Amniotic epithelial cell (primary cell): ENCODE data around the gene AKAP6.
"Not testable (repeated sequence)": the region's sequence is repeated elsewhere in the genome, so short reads cannot be mapped to it uniquely, and the experiment has no call there.

ENCODE experiments used
- DNase-seq: peaks from one replicate; pipeline ENCODE4 v3.0.0-alpha.2; 2010; ENCODE audit warnings: low read depth

The AKAP6 gene

DNA sequence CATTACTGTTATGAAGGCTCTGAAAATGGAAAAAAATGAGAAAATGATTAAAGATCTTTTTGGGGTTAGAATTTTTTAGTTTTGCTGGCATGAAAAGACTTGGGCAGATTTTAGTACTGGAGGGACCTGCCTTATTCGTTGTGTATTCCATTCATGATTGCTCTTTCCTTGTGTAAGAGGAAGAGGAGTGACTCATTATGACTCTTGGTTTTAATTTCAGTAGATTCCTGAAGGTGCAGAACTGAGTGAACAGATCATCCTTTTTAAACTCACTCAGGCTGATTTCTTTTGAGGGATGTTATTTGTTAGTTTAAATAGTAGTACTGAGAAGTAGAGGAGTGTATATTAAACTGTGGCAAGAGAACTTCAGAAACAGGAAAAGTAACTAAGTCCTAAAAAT lies 41.6 kb downstream of the AKAP6 start:
- peak; percentile 76 for DNase-seq

DNA sequence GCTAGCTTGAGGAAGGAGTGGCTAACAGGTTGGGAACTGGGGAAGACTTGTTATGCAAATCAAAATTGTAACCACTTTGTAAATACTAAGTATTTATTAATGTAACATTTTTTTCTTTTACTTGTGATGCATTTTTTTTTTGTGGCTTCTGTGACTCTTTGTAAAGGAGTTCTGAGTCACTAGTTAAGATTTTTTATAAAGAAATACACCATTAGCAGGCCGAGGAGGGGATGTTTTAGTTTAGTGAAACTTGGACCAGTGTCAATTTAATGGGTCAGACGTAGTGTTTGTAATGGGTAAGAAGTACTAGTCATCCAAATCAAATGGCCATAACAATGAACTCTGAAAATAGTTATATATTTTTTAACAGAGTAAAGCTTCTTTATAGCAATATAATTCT lies 43.1 kb downstream of the AKAP6 start:
- peak; percentile 73 for DNase-seq

DNA sequence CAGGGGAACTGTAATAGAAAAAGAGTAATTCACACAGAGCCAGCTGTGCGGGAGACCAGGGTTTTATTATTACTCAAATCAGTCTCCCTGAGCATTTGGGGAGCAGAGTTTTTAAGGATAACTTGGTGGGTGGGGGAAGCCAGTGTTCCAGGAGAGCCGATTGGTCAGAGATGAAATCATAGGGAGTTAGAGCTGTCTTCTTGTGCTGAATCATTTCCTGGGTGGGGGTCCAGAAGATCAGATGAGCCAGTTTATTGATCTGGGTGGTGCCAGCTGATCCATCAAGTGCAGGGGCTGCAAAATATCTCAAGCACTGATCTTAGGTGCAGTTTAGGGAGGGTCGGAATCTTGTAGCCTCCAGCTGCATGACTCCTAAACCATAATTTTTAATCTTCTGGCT lies 44.1 kb downstream of the AKAP6 start:
- not testable (repeated sequence) for DNase-seq

DNA sequence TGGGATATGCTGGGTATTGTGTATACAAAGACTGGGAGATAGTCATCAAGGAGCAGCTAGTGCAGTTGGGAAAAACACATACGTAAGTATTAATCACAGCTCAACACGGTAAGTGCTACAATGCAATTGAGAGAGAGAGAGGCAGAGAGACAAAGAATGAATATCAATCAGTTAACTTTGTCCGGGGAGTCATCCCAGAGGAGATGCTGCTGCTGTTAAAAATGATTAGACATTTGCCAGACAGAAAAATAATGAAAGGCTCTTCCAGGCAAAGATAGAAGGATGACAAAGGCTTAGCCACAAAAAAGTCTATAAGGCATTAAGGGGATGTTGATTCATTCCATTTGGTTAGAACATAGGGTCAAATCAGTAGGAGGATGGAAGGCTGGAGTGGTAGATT lies 45.1 kb downstream of the AKAP6 start:
- DNase-seq, result peak; percentile 35

DNA sequence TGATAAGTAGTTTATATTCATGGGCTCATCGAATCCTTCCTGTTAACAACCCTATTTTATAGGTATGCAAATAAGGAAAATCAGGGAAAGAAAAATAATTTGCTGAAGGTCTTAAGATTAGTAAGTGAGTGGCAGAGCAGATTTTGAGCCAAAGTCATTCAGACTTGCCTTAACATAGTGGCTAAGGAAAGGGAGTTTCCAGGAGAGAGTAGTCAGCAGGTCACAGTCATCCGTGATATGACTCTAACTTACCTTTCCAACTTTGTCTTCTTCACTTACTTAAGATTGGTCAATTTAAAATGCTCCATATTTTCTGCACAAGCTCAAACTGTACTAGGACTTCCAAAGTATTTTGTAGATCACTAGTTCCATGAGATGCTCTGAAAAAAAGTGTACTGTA lies 46.6 kb downstream of the AKAP6 start:
- no peak for DNase-seq

DNA sequence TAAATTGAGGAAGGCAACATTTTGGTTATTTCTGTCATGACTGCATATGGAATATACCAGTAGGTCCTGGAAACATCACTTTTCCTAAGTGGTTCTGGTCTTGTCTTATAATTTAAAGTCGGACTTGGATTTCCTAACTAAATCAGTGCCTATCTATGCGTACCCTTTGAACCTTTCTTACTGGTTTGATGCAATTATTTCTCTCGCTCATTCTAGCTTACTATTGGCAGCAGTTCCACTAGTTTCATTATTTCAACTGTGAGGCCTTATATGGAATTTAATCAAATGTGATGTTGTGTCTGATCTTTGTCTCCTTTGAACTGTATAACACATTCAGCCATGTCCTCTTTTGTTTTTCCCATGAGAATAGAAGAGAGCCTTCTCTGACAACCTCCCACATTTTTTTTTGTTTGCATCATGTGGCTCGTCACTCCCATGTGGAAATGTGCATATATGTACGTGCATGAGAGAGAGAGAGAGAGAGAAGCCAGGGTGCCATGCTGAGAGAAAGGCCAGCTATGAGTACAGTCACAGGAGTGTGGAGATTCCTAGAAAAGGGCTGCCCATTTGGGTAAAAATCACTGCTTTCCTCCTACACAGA lies 48.0 kb downstream of the AKAP6 start:
- no peak for DNase-seq

DNA sequence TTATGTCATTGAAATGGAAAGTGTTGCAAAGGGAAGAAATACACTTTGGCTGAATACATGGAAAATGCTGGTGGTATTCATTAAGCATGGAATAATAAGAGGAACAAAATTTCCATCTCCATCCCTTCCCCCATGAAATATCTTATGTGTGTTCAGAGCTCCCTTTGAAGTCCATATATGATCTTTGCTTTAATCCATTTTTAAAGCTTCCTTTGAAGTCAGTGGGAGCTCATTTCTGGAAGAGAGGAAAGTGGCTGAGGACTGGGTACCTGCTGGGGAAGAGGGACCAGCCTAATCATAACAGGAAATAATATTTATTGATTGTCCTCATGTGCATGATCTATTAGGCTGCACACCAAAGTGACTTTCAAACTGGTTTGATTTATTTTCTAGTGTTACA lies 49.2 kb downstream of the AKAP6 start:
- no peak for DNase-seq

DNA sequence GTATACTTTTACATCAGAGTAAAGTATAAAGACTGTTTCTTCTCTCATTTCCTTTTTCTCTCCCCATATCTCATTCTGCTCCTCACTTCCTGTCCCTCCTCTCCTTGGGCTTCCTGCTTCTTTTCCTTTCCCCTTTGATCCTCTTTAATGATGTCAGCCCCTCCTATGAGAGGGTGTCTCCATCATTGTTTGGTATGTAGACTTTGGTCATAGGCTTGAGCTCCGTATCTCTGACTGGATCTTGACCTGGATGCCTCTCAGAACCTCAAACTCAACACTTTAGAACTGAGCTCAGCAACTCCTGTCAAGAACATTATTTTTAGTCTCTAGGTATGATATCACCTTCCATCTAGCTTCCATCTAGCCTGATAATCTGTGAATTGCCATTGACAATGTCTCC lies 50.3 kb downstream of the AKAP6 start:
- no peak for DNase-seq

DNA sequence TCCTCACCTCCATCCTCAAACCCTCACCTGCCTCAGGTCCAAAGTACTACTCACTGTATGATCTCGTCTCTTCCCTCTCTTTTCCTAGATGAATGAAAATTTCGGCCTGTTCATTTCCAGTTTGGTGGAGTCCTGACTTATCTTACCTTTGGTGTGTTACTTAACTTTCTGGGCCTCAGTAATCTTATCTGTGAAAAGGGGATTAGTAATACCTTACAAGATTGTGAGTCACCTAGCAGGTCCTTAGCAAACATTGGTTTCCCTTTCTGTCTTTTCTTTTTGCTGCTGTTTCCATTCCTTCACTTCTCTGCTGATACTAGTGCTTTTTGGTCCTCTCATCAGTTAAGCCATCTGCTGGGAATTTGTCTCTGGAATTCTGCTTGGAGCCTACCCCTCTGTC lies 52.8 kb downstream of the AKAP6 start:
- peak; percentile 48 for DNase-seq

DNA sequence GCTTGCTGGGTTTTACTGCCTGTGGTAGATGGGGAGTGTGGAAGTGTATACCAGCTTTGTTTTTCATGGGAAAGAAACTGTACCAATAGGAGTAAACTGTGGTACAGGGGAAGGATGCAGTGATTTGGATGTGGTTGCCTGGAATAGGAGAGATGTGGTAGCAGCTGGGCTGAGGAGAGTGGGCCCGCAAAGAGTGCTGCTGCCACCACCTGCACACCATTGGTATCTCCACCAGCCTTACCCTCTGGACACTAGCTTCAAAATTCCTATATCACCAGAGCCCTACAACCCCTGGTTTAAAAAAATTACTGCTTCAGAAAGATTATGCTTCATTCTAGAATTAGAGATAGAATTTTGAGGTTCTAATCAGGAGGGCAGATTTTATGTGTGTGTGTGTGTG lies 53.6 kb downstream of the AKAP6 start:
- DNase-seq, result no peak

DNA sequence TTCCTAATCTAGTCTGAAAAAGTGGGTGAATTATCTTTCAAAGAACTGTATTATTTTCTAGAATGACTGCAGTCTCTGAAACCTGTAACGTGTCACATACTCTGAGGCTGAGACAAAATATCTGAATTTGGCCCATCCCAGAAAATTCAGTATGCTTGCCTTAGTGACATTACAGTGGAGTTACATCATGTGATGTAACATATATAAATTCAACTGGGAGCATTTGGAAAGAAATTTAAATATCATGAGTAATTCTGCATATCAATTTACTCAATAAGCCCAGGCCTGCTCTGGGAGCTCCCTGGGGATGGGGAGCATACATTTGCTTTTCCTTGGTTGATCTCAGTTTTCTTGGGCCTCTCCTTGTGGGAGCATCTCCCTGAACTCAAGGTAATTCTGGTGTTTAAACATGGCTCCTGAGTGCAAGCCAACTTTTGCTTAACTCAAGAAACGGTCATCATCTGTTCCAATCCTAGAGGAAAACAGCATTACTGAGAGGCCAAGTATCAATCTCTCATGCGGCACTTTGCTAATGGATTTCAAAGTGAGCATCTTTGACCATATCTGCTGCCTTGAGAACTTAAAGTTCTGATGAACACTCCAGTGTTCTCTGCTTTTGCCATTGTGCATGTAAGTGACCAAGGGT lies 54.4 kb downstream of the AKAP6 start:
- DNase-seq, result no peak

DNA sequence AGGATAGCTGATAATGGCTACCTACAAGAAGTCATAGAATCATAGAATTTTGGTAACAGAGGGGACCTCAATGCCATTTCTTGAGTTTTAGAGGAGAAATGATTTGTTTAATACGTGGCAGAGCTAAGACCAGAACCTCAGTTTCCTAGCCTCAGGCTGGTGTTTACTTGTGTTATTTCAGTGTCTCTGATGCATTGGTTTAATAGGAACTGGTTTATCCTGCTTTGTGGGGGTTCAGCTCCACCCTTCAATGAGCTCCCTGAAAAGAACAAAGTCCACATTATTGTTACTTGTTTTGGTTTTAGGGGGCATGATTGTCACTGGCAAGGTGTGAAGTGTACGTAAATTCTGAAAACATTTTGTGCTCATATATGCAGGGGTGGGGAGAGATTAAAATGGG lies 55.4 kb downstream of the AKAP6 start:
- DNase-seq, result no peak

DNA sequence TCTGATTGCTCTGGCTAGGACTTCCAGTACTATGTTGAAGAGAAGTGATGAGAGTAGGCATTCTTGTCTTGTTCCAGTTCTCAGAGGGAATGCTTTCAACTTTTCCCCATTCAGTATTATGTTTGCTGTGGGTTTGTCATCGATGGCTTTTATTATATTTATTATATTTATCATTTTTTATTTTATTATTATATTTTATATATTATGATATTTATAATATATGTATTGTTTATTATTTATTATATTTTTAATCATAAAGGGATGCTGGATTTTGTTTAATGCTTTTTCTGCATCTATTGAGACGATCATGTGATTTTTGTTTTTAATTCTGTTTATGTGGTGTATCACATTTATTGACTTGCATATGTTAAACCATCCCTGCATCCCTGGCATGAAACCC lies 58.2 kb downstream of the AKAP6 start:
- DNase-seq, result not testable (repeated sequence)

DNA sequence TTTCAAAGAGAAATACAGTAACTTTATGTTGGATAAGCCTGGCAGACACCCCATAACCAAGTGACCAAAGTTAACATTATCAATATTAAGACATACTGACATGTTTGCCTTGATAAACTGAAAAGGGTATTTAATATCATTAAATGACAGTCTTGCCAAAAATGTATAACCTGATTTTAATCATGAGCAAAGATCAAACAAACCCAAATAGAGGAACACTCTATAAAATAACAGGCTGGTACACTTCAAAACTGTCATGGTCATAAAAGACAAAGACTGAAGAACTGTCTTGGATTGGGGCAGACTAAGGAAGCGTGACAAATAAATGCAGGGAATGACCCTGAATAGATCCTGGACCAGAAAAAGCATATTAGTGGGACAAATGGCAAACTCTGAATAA lies 64.0 kb downstream of the AKAP6 start:
- no peak for DNase-seq

DNA sequence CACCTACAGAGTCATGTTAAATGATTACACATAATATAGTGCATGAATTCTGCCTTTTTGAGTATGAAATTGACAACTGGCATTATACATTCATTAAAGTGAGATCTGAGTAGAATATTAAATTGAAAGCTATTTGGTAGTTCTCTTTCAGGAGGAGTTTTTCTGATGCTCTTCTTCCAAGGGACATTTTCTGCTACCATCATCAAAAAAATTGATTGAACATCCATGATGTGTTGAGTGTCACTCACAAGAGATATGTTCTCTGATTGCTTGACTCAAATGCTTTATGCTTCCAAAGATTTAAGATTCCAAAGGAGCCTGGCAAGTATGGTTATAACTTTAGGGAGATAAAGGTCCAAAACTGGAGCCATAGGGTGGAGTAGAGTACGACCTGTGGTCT lies 64.9 kb downstream of the AKAP6 start:
- no peak for DNase-seq

DNA sequence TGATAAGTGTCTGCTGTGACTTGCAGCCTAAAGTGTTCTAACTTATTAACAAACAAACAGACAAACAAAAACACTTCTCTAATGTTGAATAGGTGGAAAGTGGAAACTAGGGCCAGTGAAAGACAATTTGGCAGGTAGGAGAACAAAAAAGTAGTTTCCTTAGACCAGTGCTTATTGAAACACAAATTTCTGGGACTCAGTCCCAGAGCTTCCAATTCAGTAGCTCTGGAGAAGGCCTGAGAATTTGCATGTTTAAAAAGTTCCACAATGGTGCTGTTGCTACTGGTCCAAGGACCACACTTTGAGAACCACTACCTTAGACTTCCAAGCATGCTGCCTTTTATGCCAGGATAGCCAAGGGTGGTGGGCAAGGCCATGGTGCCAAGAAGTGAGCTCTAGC lies 67.8 kb downstream of the AKAP6 start:
- DNase-seq, result no peak

DNA sequence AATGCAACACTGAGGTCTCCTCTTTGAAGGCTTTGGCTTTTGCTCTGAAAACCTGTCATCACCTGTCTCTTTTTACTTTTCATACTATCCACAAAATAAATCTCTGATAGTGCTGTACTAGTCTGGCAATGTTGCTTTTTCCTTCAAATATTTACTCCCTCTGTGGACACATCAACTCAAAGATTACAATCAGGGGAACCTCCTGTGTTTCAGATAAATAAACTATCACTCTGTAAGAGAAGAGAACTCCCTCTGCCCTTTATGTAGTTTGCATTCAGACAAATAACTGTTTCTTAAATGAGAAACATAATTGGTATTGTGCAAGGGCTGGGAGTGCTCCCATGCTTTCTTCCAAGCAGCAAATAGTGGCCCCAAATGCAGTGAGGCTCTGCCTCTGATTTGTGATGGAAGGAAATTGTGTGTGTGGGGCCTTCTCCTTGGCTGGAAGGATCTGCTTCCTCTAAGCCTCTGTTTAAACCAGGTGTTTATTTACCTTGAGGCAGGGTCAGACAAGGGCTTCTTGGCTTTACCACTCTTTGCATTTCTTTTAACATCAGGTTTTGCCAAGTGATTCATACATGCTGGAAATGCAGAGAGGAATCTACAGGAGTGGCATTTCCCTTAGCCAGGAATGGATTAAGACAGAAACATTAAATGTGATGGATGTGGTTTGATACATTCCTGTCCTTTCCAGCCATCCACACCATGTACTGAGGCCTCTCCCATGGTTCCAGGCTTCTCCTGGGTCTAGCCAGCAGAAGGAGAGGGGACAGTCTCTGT lies 69.0 kb downstream of the AKAP6 start:
- peak; percentile 84 for DNase-seq

DNA sequence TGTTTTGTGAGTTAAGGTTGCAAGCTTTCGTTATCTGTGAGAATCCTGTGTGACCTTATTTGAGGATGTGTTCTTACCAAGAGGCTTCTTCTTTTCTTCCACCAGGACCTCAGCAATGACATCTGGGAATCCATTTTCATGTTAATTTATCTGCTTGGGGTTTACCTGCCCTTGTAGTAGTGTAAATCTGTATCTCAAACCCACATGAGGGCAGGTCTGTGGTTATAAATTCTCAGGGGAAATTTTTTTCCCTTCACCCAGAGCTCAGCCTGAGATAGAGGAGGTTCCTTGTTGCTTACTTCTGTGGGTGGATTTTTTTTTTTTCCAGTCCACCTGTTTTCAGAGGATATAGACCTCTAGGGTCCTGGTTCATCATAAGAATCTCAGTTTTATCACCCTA lies 70.8 kb downstream of the AKAP6 start:
- no peak for DNase-seq

DNA sequence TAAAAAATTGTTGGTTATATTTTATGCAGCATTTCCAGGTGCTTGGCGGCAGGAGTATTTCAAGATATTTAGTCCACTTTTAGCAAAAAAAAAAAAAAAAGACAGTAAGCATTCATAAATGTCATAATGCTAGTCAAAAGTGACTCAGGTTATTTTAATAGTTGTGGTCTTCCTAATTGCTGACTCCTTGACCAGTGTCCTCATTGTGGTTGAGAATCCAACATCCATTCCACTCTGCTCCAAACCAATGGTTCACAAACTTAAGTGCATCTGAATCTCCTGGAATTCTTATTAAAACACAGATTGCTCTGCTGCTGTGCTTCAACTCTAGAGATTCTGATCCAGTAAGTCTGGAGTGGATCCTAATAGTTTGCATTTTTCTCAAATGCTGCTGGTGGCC lies 71.4 kb downstream of the AKAP6 start:
- peak; percentile 74 for DNase-seq

DNA sequence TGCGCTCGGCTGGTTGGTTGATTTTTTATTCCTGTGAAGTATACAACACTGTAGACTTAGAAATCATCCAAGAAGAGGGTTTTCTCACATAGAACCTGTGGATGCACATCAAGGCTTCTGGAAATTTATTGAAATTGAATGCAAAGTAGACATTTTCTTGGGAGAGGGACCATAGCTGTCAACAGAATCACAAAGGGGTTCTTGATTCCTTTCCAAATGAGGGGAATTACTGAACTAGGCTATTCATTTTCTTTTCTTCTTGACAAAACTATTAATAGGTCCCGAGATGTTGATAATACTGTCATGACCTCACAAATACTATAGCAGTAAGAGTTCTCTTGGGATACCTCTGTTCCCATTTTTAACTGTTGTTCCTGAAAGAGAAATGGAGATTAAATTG lies 73.9 kb downstream of the AKAP6 start:
- no peak for DNase-seq

DNA sequence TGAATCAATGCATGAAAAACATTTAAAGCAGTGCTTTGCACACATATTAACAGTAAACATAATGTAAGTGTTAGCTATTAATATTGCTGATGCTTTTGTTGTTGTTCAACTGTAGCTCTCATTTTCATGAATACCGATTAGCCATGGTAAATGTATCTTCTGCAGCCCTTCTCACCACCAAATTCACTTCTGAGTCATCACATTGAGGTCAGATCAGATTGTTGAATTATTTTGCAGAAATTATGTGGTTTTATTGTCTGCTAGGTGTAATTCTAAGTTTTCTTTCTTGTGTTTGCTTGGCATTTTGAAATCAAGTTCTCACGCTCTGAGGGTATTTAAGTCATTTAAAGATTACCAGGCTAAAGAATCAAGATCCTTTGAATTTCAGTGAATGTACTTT lies 74.6 kb downstream of the AKAP6 start:
- peak; percentile 46 for DNase-seq

DNA sequence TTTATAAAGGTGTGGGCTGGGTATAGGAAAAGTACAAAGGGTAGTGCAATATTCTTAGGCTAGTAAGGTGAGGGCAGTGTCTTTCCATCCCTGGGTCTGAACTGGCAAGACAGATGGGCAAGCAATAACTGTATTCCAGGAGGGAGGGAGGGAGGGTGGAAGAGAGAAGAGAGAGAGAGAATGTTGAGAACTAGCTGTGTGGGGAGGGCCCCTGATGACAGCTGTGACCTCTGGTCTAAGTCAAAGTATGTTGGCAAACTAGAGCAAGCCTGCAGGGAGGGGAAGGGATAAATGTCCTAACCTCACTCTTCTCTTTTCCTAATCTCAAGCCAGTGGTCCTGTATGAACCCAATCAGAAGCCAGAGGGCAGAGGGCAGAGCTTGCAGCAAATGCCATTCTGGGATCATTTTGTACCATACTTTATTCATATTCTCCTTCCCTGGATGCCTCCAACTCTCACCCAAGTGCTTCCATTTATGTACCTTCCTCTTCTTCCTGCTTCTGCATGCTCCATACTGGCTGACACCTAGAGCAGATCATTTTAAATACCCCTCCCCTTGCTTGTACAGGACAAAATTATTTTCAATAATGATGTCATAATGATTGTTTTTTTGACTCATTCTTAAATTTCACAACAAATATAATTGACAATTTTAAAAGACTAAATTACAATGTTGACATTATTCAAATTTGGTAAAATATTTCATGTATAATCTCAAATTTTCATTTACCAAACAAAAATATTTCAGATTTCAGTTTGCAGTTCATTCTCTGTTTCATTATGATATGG lies 75.9 kb downstream of the AKAP6 start:
- DNase-seq, result no peak

DNA sequence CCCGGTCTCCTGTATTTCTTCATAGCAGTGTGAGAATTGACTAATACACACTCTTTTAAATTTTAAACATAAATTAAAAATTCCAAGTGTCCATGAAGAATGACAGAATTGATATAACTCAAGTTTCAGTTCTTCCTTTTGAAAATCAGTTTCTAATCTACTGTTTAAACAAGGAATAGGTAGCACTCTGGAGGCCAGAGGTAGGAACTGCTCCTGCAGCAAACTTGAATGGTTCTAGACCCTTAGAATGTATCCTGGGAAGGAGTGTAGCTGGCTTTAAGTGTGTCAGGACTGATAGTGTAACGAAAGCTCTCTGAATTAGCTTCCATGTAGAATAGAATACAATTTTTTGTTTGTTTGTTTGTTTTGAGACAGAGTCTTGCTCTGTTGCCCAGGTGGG lies 76.8 kb downstream of the AKAP6 start:
- no peak for DNase-seq
